ENCODE measurements around the gene CYP39A1. TPM values are rescaled to one million over a fixed set of nuclear protein-coding genes. Genes with fewer than 3 reads are reported as not detected.

The CYP39A1 gene
- total RNA-seq, 1 donor, result 0.63 TPM

DNA sequence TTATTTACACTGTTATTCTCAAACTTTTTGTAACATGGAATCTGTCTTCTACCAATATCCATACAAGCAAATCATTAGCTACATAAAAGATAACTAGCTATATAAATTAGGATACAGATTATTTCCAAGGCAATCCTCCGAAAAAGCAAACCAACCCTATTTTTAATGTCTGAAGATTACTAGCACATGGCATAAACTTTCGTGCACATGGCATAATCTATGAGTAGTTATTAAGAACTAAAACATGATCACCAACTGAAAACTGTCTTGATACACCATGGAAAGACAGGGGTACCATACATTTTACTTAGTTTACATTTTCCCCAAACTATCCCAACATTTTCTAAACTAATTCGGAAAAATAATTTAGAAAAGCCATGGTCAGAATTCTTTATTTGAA lies 54.4 kb downstream of the CYP39A1 start:
- no peak for TF ChIP-seq CTCF (IDR thresholded peaks at IDR 0.05; ENCODE audit: insufficient read depth, low read length)
- H3K4me3 ChIP-seq (ENCODE audit: low read depth, low read length), result no peak overlapping the region
- DNase-seq (ENCODE audit: low read depth), result no peak

DNA sequence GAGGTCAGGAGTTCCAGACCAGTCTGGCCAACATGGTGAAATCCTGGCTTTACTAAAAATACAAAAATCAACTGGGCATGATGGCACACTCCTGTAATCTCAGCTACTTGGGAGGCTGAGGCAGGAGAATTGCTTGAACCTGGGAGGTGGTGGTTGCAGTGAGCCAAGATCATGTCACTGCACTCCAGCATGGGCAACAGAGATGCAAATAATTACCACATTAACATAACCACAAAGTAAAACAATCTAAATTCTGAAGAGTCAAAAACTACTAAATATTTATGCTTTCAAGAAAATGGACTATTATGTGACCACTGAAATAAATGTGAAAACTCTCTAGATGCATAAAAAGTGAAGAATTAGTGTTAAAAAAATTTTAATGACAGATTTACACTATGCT lies 59.9 kb downstream of the CYP39A1 start:
- DNase-seq (ENCODE audit: low read depth), result no peak
- no peak for TF ChIP-seq CTCF (IDR thresholded peaks at IDR 0.05; ENCODE audit: insufficient read depth, low read length)
- no peak overlapping the region for H3K4me3 ChIP-seq (ENCODE audit: low read depth, low read length)

DNA sequence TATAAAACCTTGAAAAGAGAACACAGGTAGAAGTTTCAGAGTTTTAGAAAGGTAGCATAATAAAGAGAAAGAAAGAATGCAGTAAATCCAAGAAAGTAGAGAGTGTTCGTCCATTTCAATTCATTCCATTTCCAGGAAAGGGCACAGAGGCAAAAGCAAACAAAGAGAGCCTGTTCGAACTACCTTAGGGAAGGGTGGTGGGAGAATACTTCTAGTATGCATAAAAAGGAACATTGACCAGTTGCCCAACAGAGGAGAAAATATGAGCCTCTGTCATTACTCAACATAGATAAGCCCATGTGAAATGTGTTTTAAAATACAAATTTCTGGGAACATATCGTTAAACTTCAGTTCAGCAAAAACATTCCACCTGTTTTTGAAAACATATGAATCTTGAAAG lies 60.6 kb downstream of the CYP39A1 start:
- no peak for DNase-seq (ENCODE audit: low read depth)
- no peak overlapping the region for H3K4me3 ChIP-seq (ENCODE audit: low read depth, low read length)

DNA sequence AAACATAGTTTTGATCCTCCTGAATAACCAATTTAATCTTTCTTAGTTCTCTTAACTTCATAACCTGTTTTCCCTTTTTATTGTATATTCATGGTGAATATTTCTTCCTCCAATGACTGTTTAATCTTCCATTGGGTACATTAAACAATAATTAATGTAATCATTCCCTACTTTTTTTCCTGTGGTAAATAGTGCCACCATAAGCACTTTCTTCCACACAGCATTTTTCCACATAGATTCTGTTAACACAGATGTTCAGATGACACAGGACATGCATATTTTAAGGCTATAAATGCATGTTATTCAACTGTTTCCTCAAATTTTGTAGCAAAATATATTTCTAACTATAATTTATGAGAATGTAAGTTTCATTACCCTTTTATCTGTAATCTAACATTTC lies 61.9 kb downstream of the CYP39A1 start:
- no peak for TF ChIP-seq CTCF (IDR thresholded peaks at IDR 0.05; ENCODE audit: insufficient read depth, low read length)
- DNase-seq (ENCODE audit: low read depth), result no peak
- no peak overlapping the region for H3K4me3 ChIP-seq (ENCODE audit: low read depth, low read length)

More for the DNA sequence above, 60.6 kb downstream of the CYP39A1 start:
- no peak for TF ChIP-seq CTCF (IDR thresholded peaks at IDR 0.05; ENCODE audit: insufficient read depth, low read length)

DNA sequence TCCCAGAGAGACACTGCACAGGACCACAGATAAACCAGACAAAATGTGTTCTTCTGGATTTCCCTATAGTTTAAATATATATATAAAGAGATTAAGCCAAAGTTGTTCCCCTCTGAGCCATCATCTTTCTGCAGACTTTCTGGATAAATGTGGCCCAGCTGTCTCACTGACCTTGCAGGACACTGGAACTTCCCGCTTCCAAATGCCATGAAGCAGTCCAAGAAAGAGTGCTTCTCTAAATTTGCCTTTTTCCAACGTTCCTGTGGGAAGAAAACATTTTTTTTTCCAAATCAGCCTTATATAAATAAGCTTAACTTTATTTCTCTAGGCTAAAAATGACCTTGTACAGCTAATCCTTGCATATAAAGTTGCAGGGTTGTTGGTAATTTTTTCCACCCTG lies 65.7 kb downstream of the CYP39A1 start:
- no peak for TF ChIP-seq CTCF (IDR thresholded peaks at IDR 0.05; ENCODE audit: insufficient read depth, low read length)
- DNase-seq (ENCODE audit: low read depth), result no peak
- H3K4me3 ChIP-seq (ENCODE audit: low read depth, low read length), result no peak overlapping the region

DNA sequence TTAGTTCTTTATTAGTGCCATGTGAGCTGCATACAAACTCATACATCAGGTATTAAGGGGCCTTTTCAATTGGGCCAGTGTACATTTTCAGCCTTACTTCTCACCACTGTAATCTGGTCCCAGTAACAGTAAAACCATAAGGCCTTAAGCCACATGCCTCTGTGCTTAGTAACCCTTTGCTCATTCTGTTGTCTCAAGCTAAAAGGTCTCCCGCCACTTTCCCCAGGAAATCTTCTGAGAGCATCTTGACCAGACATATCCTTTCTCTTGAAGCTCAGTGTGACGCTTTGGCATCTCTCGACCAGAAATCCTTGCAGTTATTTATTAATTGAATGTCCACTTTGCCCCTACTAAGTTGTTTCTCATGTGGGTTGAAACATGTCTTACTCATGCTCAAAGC lies 68.0 kb downstream of the CYP39A1 start:
- TF ChIP-seq CTCF (IDR thresholded peaks at IDR 0.05; ENCODE audit: insufficient read depth, low read length), result no peak
- no peak overlapping the region for H3K4me3 ChIP-seq (ENCODE audit: low read depth, low read length)
- DNase-seq (ENCODE audit: low read depth), result no peak

DNA sequence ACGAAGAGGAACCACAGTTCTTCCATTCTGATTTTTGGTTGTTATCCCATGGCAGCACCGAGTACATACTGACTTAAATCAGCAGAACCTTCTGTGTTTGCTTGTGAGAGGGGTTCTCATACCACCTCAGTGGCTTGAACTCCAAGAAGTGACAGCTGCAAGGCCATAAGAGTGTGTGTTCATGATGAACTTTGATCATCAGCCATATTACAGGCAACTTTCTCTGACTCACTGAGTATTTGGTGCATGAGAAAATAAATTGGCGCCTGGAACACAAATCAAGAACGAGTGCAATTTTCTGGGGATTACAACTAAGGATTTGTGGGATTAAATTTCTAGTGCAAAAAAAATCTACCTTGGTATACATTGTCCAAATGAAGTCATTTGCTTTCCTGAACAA lies 68.9 kb downstream of the CYP39A1 start:
- H3K4me3 ChIP-seq (ENCODE audit: low read depth, low read length), result no peak overlapping the region
- no peak for DNase-seq (ENCODE audit: low read depth)
- no peak for TF ChIP-seq CTCF (IDR thresholded peaks at IDR 0.05; ENCODE audit: insufficient read depth, low read length)
